H9 (cell line): Measurements from ENCODE around the gene WFS1. TPM values are rescaled to one million over a fixed set of nuclear protein-coding genes. Genes with fewer than 3 reads are reported as not detected.
A peak's percentile ranks its signal among the peaks of the same experiment; 100 is the strongest.

ENCODE experiments used
- DNase-seq: peaks from one replicate; pipeline ENCODE4 v3.0.0-alpha.2; 2017
- H2AFZ ChIP-seq: one replicate; pipeline ENCODE4 v1.6.1; 2013; ENCODE audit warnings: mild to moderate bottlenecking, low read length, control low read depth, moderate library complexity
- H2AK5ac ChIP-seq: 2 replicates; pipeline ENCODE4 v1.6.1; 2013; ENCODE audit warnings: low read length, control low read depth, mixed read lengths; ENCODE audit not compliant: insufficient read length
- H2BK120ac ChIP-seq: one replicate; pipeline ENCODE4 v1.6.1; 2013; ENCODE audit warnings: low read depth, mild to moderate bottlenecking, low read length, control low read depth, inconsistent platforms; ENCODE audit not compliant: poor library complexity, severe bottlenecking
- H2BK12ac ChIP-seq: 2 replicates; pipeline ENCODE4 v1.6.1; 2013; ENCODE audit warnings: low read length, control low read depth, mixed read lengths, low read depth; ENCODE audit not compliant: insufficient read length
- H2BK15ac ChIP-seq: 2 replicates; pipeline ENCODE4 v1.6.1; 2013; ENCODE audit warnings: low read depth, low read length, control low read depth
- H2BK20ac ChIP-seq: one replicate; pipeline ENCODE4 v1.6.1; 2013; ENCODE audit warnings: low read depth, mild to moderate bottlenecking, low read length, control low read depth, inconsistent platforms; ENCODE audit not compliant: poor library complexity, severe bottlenecking
- H2BK5ac ChIP-seq: 2 replicates; pipeline ENCODE4 v1.6.1; 2013; ENCODE audit warnings: low read length, control low read depth, mixed read lengths; ENCODE audit not compliant: insufficient read length
- H3K14ac ChIP-seq: 2 replicates; pipeline ENCODE4 v1.6.1; 2013; ENCODE audit warnings: low read length, control low read depth; ENCODE audit not compliant: insufficient read depth
- H3K18ac ChIP-seq: 2 replicates; pipeline ENCODE4 v1.6.1; 2013; ENCODE audit warnings: low read depth, mild to moderate bottlenecking, mixed read lengths, low read length, control low read depth; ENCODE audit not compliant: insufficient read length
- H3K23ac ChIP-seq: 2 replicates; pipeline ENCODE4 v1.6.1; 2013; ENCODE audit warnings: low read length, control low read depth, mixed read lengths, low read depth; ENCODE audit not compliant: insufficient read length
- H3K23me2 ChIP-seq: 2 replicates; pipeline ENCODE4 v1.6.1; 2013; ENCODE audit warnings: low read depth, mild to moderate bottlenecking, mixed read lengths, low read length, control low read depth; ENCODE audit not compliant: insufficient read length, poor library complexity, severe bottlenecking
- H3K27ac ChIP-seq: 2 replicates; pipeline ENCODE4 v1.5.1; 2013; ENCODE audit warnings: low read length, control low read depth, mixed read lengths, low read depth; ENCODE audit not compliant: insufficient read length
- H3K27me3 ChIP-seq: 2 replicates; pipeline ENCODE4 v1.6.1; 2013; ENCODE audit warnings: low read length, control low read depth, inconsistent platforms; ENCODE audit not compliant: insufficient read depth
- H3K4ac ChIP-seq: 2 replicates; pipeline ENCODE4 v1.6.1; 2013; ENCODE audit warnings: low read depth, mild to moderate bottlenecking, control low read depth, inconsistent platforms, low read length, moderate library complexity
- H3K4me1 ChIP-seq: 2 replicates; pipeline ENCODE4 v1.6.1; 2013; ENCODE audit warnings: low read length, control low read depth, inconsistent platforms; ENCODE audit not compliant: insufficient read depth
- H3K4me2 ChIP-seq: 2 replicates; pipeline ENCODE4 v1.6.1; 2013; ENCODE audit warnings: low read length, control low read depth, mixed read lengths; ENCODE audit not compliant: insufficient read length, insufficient read depth
- H3K56ac ChIP-seq: 2 replicates; pipeline ENCODE4 v1.6.1; 2013; ENCODE audit warnings: low read depth, mild to moderate bottlenecking, mixed read lengths, low read length, control low read depth; ENCODE audit not compliant: insufficient read length
- H3K79me1 ChIP-seq: 2 replicates; pipeline ENCODE4 v1.6.1; 2013; ENCODE audit warnings: low read depth, mild to moderate bottlenecking, moderate library complexity, low read length, control low read depth, inconsistent platforms; ENCODE audit not compliant: insufficient read depth, poor library complexity, severe bottlenecking
- H3K79me2 ChIP-seq: 2 replicates; pipeline ENCODE4 v1.6.1; 2013; ENCODE audit warnings: low read length, control low read depth, inconsistent platforms; ENCODE audit not compliant: insufficient read depth
- H3K9ac ChIP-seq: 2 replicates; pipeline ENCODE4 v1.6.1; 2013; ENCODE audit warnings: low read length, control low read depth, mixed read lengths; ENCODE audit not compliant: insufficient read length; ENCODE audit errors: extremely low read depth
- H3K9me3 ChIP-seq: one replicate; pipeline ENCODE4 v1.6.1; 2013; ENCODE audit warnings: low read depth, low read length, inconsistent platforms; ENCODE audit not compliant: control insufficient read depth
- H3T11ph ChIP-seq: one replicate; pipeline ENCODE4 v1.6.1; 2013; ENCODE audit warnings: mild to moderate bottlenecking, low read length, control low read depth, inconsistent platforms
- H4K20me1 ChIP-seq: one replicate; pipeline ENCODE4 v1.6.1; 2013; ENCODE audit not compliant: control insufficient read depth, insufficient read length, insufficient read depth
- H4K5ac ChIP-seq: 2 replicates; pipeline ENCODE4 v1.6.1; 2013; ENCODE audit warnings: low read depth, mild to moderate bottlenecking, mixed read lengths, low read length, control low read depth; ENCODE audit not compliant: insufficient read length
- H4K8ac ChIP-seq: replicated peaks from 2 replicates; pipeline ENCODE4 v1.6.1; 2013; ENCODE audit warnings: low read length, control low read depth, mixed read lengths, low read depth; ENCODE audit not compliant: insufficient read length
- H4K91ac ChIP-seq: 2 replicates; pipeline ENCODE4 v1.6.1; 2013; ENCODE audit warnings: low read depth, mild to moderate bottlenecking, moderate library complexity, mixed read lengths, low read length, control low read depth; ENCODE audit not compliant: insufficient read length
- H3K27ac Mint-ChIP-seq, 3 experiments: 2 replicates in 2 of 3; 3 replicates in 1 of 3; pipeline ENCODE4 v1.8.0; 2020 to 2021; ENCODE audit warnings: mixed read lengths in 3 of 3, mild to moderate bottlenecking in 1 of 3, moderate library complexity in 1 of 3
- H3K27me3 Mint-ChIP-seq: 2 replicates; pipeline ENCODE4 v1.8.0; 2021; ENCODE audit warnings: low read depth, mild to moderate bottlenecking, moderate library complexity, mixed read lengths
- H3K36me3 Mint-ChIP-seq, 3 experiments: 2 replicates in 2 of 3; 3 replicates in 1 of 3; pipeline ENCODE4 v1.8.0; 2020 to 2021; ENCODE audit warnings: low read depth in 3 of 3, mixed read lengths in 3 of 3; ENCODE audit not compliant: insufficient read depth in 1 of 3
- H3K4me1 Mint-ChIP-seq, 2 experiments: 2 replicates each; pipeline ENCODE4 v1.8.0; 2020; ENCODE audit warnings: mixed read lengths in 2 of 2
- H3K4me3 Mint-ChIP-seq, 2 experiments: 2 replicates in 1 of 2; 3 replicates in 1 of 2; pipeline ENCODE4 v1.8.0; 2020 to 2021; ENCODE audit warnings: mild to moderate bottlenecking in 2 of 2, mixed read lengths in 2 of 2, moderate library complexity in 1 of 2
- H3K9me3 Mint-ChIP-seq, 2 experiments: 2 replicates in 1 of 2; 3 replicates in 1 of 2; pipeline ENCODE4 v1.8.0; 2020; ENCODE audit warnings: mild to moderate bottlenecking in 2 of 2, mixed read lengths in 2 of 2, moderate library complexity in 1 of 2
- WGBS: extraction: QIAGEN DNeasy Blood & Tissue Kit; methylation state at CpG from one replicate; pipeline ENCODE4 v1.1.7; 2013; ENCODE audit warnings: missing lambda C conversion rate, low lambda C conversion rate, mixed read lengths; ENCODE audit not compliant: insufficient read length; ENCODE audit errors: extremely low coverage; 5-methylcytosine and 5-hydroxymethylcytosine counted together
- total RNA-seq: library from RNA; stranded (reverse); gene quantifications from 2 replicates; pipeline ENCODE4 v1.2.1, GENCODE V29; 2021
- TF ChIP-seq, protein P1 (sequence below): fragments of 200-600 bp; sonication (generic); conservative IDR thresholded peaks from 3 replicates; pipeline ENCODE4 v1.8.0; 2021; ENCODE audit warnings: antibody characterized with exemption, mild to moderate bottlenecking

Gene WFS1
- total RNA-seq, 1 experiment from 2014 or later, result 18.9 TPM

DNA sequence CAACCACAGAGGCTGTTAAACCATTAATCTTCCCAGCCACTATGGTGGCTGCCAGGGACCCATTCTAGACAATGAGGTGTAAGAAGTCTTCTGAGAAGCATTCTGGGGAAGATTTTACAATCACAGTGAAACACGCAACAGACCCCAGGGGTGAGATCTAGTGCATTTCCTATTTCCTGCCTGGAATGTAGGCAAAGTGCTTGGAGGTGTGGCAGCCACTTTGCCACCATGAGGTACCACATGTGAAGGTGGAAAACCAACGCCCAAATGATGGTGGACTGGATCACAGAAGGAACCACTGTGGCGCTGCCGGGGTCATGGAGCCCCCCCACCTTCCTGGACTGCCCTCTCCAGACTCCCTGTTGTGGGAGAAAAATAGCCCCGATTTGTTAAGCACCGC, 61.8 kb downstream of the WFS1 start:
- Histone ChIP-seq H3K79me1 (no peaks in the 10 kb centered on the region), H4K91ac (no peak overlapping the region), H2BK15ac (no peak overlapping the region), H2BK120ac (no peak overlapping the region), H3K23me2 (no peaks in the 10 kb centered on the region), H4K20me1 (no peaks in the 10 kb centered on the region), H2AFZ (no peak overlapping the region), H4K8ac (no peak overlapping the region), H3K4me2 (no peak overlapping the region), H4K5ac (no peak overlapping the region), H3K27ac (no peak overlapping the region), H2BK20ac (no peak overlapping the region), H3T11ph (no peak overlapping the region), H2AK5ac (no peak overlapping the region), H3K27me3 (no peaks in the 10 kb centered on the region), H3K9me3 (no peaks in the 10 kb centered on the region), H3K4me1 (no peaks in the 10 kb centered on the region), H3K79me2 (no peaks in the 10 kb centered on the region), H3K14ac (no peak overlapping the region), H3K23ac (no peak overlapping the region), H3K9ac (no peak overlapping the region), H2BK5ac (no peak overlapping the region), H3K4ac (no peak overlapping the region), H2BK12ac (no peak overlapping the region), H3K18ac (no peak overlapping the region), H3K56ac (no peak overlapping the region)
- no peak for DNase-seq
- peak overlapping the region in 1 of 3 experiments; percentile 52; a peak in 1 of 7 replicates for H3K27ac Mint-ChIP-seq
- WGBS, result no CpG with 5 or more reads among the region's 6 CpGs
- peaks cover 10 to 27% of the 10 kb centered on the region in 2 experiments for H3K9me3 Mint-ChIP-seq
- H3K36me3 Mint-ChIP-seq, result peaks cover 0 to 14% (median 4%) of the 10 kb centered on the region in 3 experiments; a peak in 5 of 7 replicates
- TF ChIP-seq, protein P1, sequence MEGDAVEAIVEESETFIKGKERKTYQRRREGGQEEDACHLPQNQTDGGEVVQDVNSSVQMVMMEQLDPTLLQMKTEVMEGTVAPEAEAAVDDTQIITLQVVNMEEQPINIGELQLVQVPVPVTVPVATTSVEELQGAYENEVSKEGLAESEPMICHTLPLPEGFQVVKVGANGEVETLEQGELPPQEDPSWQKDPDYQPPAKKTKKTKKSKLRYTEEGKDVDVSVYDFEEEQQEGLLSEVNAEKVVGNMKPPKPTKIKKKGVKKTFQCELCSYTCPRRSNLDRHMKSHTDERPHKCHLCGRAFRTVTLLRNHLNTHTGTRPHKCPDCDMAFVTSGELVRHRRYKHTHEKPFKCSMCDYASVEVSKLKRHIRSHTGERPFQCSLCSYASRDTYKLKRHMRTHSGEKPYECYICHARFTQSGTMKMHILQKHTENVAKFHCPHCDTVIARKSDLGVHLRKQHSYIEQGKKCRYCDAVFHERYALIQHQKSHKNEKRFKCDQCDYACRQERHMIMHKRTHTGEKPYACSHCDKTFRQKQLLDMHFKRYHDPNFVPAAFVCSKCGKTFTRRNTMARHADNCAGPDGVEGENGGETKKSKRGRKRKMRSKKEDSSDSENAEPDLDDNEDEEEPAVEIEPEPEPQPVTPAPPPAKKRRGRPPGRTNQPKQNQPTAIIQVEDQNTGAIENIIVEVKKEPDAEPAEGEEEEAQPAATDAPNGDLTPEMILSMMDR, result no peak
- H3K4me1 Mint-ChIP-seq, result peaks cover 5% of the 10 kb centered on the region in 2 experiments; a peak in 2 of 4 replicates
- no peak overlapping the region for H3K4me3 Mint-ChIP-seq
- peaks cover 3% of the 10 kb centered on the region for H3K27me3 Mint-ChIP-seq
